H1 (cell line): ENCODE results near the gene GABRD. TPM values are rescaled to one million over a fixed set of nuclear protein-coding genes. Genes with fewer than 3 reads are reported as not detected.
A peak's percentile ranks its signal among the peaks of the same experiment; 100 is the strongest.

Experiments
- CTCF ChIA-PET: fragments of 300-600 bp; sonication (Branson Sonifier 250); formaldehyde crosslinking; loops from one replicate; lab custom pipeline; 2021; ENCODE audit not compliant: partially characterized antibody; lab: Charles Lee
- POLR2A ChIA-PET: fragments of 300-600 bp; sonication (Branson Sonifier 250); formaldehyde crosslinking; loops from one replicate; lab custom pipeline; 2021; ENCODE audit warnings: inconsistent platforms; ENCODE audit not compliant: partially characterized antibody; lab: Charles Lee
- DNase-seq, 2 experiments: peaks; one replicate each; pipeline versions ENCODE4 v3.0.0 to v3.0.0-alpha.2; 2010 to 2022; ENCODE audit warnings: low spot score in 2 of 2, low read depth in 1 of 2, mixed read lengths in 1 of 2
- FAIRE-seq: peaks from 2 replicates; lab custom pipeline; 2011; peaks lifted over from hg19 to GRCh38; lab: Jason Lieb, UNC
- H2AFZ ChIP-seq: 2 replicates; pipeline ENCODE4 v1.8.1; 2012; ENCODE audit warnings: low read length, inconsistent platforms
- H2AK5ac ChIP-seq: 2 replicates; pipeline ENCODE4 v1.6.1; 2013; ENCODE audit warnings: low read depth, low read length
- H2BK120ac ChIP-seq: replicated peaks from 2 replicates; pipeline ENCODE3; 2013; ENCODE audit warnings: low read depth, low read length, inconsistent platforms
- H2BK12ac ChIP-seq: 2 replicates; pipeline ENCODE4 v1.6.1; 2013; ENCODE audit warnings: low read depth, low read length
- H2BK15ac ChIP-seq: 2 replicates; pipeline ENCODE4 v1.6.1; 2013; ENCODE audit warnings: low read length
- H2BK20ac ChIP-seq: 2 replicates; pipeline ENCODE4 v1.6.1; 2013; ENCODE audit warnings: low read length
- H2BK5ac ChIP-seq: 2 replicates; pipeline ENCODE4 v1.6.1; 2013; ENCODE audit warnings: low read depth, low read length
- H3K14ac ChIP-seq: 2 replicates; pipeline ENCODE4 v1.6.1; 2013; ENCODE audit warnings: inconsistent platforms; ENCODE audit not compliant: insufficient read length
- H3K18ac ChIP-seq: 2 replicates; pipeline ENCODE4 v1.6.1; 2013; ENCODE audit warnings: low read length; ENCODE audit errors: extremely low read depth
- H3K23ac ChIP-seq: 2 replicates; pipeline ENCODE4 v1.6.1; 2013; ENCODE audit warnings: inconsistent platforms; ENCODE audit not compliant: insufficient read length
- H3K23me2 ChIP-seq: 2 replicates; pipeline ENCODE4 v1.6.1; 2013; ENCODE audit warnings: low read depth, low read length
- H3K27ac ChIP-seq: 2 replicates; pipeline ENCODE4 v1.6.1; 2011; ENCODE audit warnings: low read depth, low read length, inconsistent platforms
- H3K27me3 ChIP-seq, 4 experiments: replicated peaks in 1 of 4; 1 replicate in 1 of 4; 2 replicates in 3 of 4; pipeline versions ENCODE4 v1.6.1 to v1.8.1; 2011 to 2013; ENCODE audit warnings: low read length in 3 of 4, mild to moderate bottlenecking in 3 of 4, inconsistent platforms in 2 of 4, mixed read lengths in 2 of 4, moderate library complexity in 1 of 4; ENCODE audit not compliant: control insufficient read depth in 3 of 4, insufficient read depth in 3 of 4; ENCODE audit errors: extremely low read depth in 1 of 4
- H3K36me3 ChIP-seq, 4 experiments: 2 replicates each; pipeline versions ENCODE4 v1.6.1 to v1.8.1; 2011 to 2013; ENCODE audit warnings: mild to moderate bottlenecking in 4 of 4, low read length in 3 of 4, moderate library complexity in 2 of 4, control low read depth in 1 of 4, inconsistent platforms in 1 of 4; ENCODE audit not compliant: insufficient read depth in 4 of 4, control insufficient read depth in 2 of 4
- H3K4ac ChIP-seq: replicated peaks from 2 replicates; pipeline ENCODE3; 2013; ENCODE audit warnings: low read length, low read depth, mixed read lengths, inconsistent platforms; ENCODE audit not compliant: insufficient read length
- H3K4me1 ChIP-seq, 4 experiments: replicated peaks in 1 of 4; 1 replicate in 1 of 4; 2 replicates in 3 of 4; pipeline versions ENCODE4 v1.6.1 to v1.8.1; 2011 to 2013; ENCODE audit warnings: low read length in 3 of 4, inconsistent platforms in 2 of 4, mixed read lengths in 1 of 4; ENCODE audit not compliant: insufficient read depth in 4 of 4, control insufficient read depth in 3 of 4
- H3K4me2 ChIP-seq, 2 experiments: 2 replicates each; pipeline versions ENCODE4 v1.6.1 to v1.8.1; 2011 to 2013; ENCODE audit warnings: low read depth in 2 of 2, low read length in 2 of 2, control low read depth in 1 of 2, inconsistent platforms in 1 of 2, mild to moderate bottlenecking in 1 of 2; ENCODE audit not compliant: insufficient read depth in 1 of 2
- H3K4me3 ChIP-seq, 4 experiments: fragments of 200-600, 300-600 bp in 1 of 4; sonication (generic), shearing (Covaris generic), sonication (Bioruptor Twin) in 1 of 4; 2 replicates each; pipeline versions ENCODE4 v1.5.1 to v1.8.1; 2011 to 2016; ENCODE audit warnings: low read length in 4 of 4, low read depth in 3 of 4, control low read depth in 2 of 4, inconsistent platforms in 2 of 4, mild to moderate bottlenecking in 2 of 4, mixed read lengths in 1 of 4, moderate library complexity in 1 of 4; ENCODE audit not compliant: insufficient read depth in 2 of 4; ENCODE audit errors: extremely low read depth in 1 of 4
- H3K56ac ChIP-seq: replicated peaks from 2 replicates; pipeline ENCODE3; 2013; ENCODE audit warnings: low read depth, mild to moderate bottlenecking, mixed read lengths, low read length, inconsistent platforms; ENCODE audit not compliant: insufficient read length
- H3K79me1 ChIP-seq: 2 replicates; pipeline ENCODE4 v1.6.1; 2013; ENCODE audit warnings: low read depth, low read length, control low read depth
- H3K79me2 ChIP-seq, 2 experiments: 2 replicates each; pipeline versions ENCODE4 v1.6.1 to v1.8.1; 2012 to 2013; ENCODE audit warnings: low read length in 2 of 2, mild to moderate bottlenecking in 2 of 2, inconsistent platforms in 1 of 2; ENCODE audit not compliant: insufficient read depth in 2 of 2, control insufficient read depth in 1 of 2
- H3K9ac ChIP-seq, 4 experiments: replicated peaks in 1 of 4; 1 replicate in 1 of 4; 2 replicates in 3 of 4; pipeline versions ENCODE4 v1.6.1 to v1.8.1; 2011 to 2013; ENCODE audit warnings: low read depth in 3 of 4, low read length in 3 of 4, control low read depth in 2 of 4, mild to moderate bottlenecking in 2 of 4, moderate library complexity in 2 of 4, inconsistent platforms in 1 of 4; ENCODE audit errors: extremely low read depth in 1 of 4
- H3K9me3 ChIP-seq, 2 experiments: 2 replicates each; pipeline versions ENCODE4 v1.6.1 to v1.8.1; 2012 to 2013; ENCODE audit warnings: mild to moderate bottlenecking in 2 of 2, moderate library complexity in 2 of 2, control low read depth in 1 of 2, inconsistent platforms in 1 of 2, low read depth in 1 of 2, low read length in 1 of 2, mixed read lengths in 1 of 2; ENCODE audit not compliant: insufficient read depth in 2 of 2
- H4K20me1 ChIP-seq, 2 experiments: replicated peaks in 1 of 2; 2 replicates each; pipeline versions ENCODE3 to v1.8.1; 2011 to 2013; ENCODE audit warnings: inconsistent platforms in 2 of 2, low read length in 2 of 2, mild to moderate bottlenecking in 1 of 2; ENCODE audit not compliant: insufficient read depth in 2 of 2, control insufficient read depth in 1 of 2
- H4K5ac ChIP-seq: 2 replicates; pipeline ENCODE4 v1.6.1; 2013; ENCODE audit warnings: low read length, low read depth, mixed read lengths, inconsistent platforms; ENCODE audit not compliant: insufficient read length
- H4K8ac ChIP-seq: 2 replicates; pipeline ENCODE4 v1.8.0; 2013; ENCODE audit warnings: mild to moderate bottlenecking, moderate library complexity, low read length, inconsistent platforms; ENCODE audit not compliant: insufficient read depth; ENCODE audit errors: extremely low read depth
- H4K91ac ChIP-seq: replicated peaks from 2 replicates; pipeline ENCODE3; 2013; ENCODE audit warnings: low read length, mixed read lengths, inconsistent platforms; ENCODE audit not compliant: insufficient read length
- CBX8 ChIP-seq: fragments of 300-800, 300-1000 bp; sonication (generic); IDR thresholded peaks from 2 replicates; pipeline ENCODE4 v1.7.1; 2016; ENCODE audit warnings: low read depth, low read length, borderline replicate concordance
- POU5F1 ChIP-seq: IDR thresholded peaks from 2 replicates; pipeline ENCODE4 v1.6.1; 2011; ENCODE audit warnings: low read depth, mild to moderate bottlenecking, low read length, moderate library complexity
- RNF2 ChIP-seq: fragments of 200-900, 300-1000 bp; sonication (generic); IDR thresholded peaks from 2 replicates; pipeline ENCODE4 v1.7.1; 2016; ENCODE audit warnings: borderline replicate concordance, low read depth, mild to moderate bottlenecking, antibody characterized with exemption, low read length; ENCODE audit not compliant: poor library complexity, severe bottlenecking; ENCODE audit errors: missing control alignments
- SAP30 ChIP-seq: fragments of 300-600 bp; sonication (generic); IDR thresholded peaks from 2 replicates; pipeline ENCODE4 v1.7.1; 2012; ENCODE audit warnings: low read length, moderate library complexity, mild to moderate bottlenecking, inconsistent platforms; ENCODE audit not compliant: insufficient read depth, insufficient replicate concordance
- TEAD4 ChIP-seq: IDR thresholded peaks from 2 replicates; pipeline ENCODE4 v1.6.1; 2012; ENCODE audit warnings: low read depth, low read length, inconsistent platforms, mixed read lengths
- WGBS, 2 experiments: shearing (Covaris generic) in 1 of 2; methylation state at CpG; one replicate each; pipeline versions ENCODE4 v1.1.6 to v1.1.7; 2013 to 2015; ENCODE audit warnings: low lambda C conversion rate in 2 of 2, mixed read lengths in 2 of 2, inconsistent platforms in 1 of 2, low coverage in 1 of 2, missing lambda C conversion rate in 1 of 2; ENCODE audit not compliant: insufficient replicate concordance in 2 of 2, insufficient coverage in 1 of 2, insufficient read length in 1 of 2; ENCODE audit errors: extremely low coverage in 1 of 2, missing lambda C conversion rate in 1 of 2; 5-methylcytosine and 5-hydroxymethylcytosine counted together
- polyA plus RNA-seq, 7 experiments: library from polyadenylated mRNA; depleted of rRNA in 3 of 7; stranded (reverse) in 5 of 7; unstranded in 2 of 7; fragments of >200 nt in 5 of 7; fragments of 200-250 nt in 2 of 7; gene quantifications; 1 replicate in 5 of 7; 2 replicates in 1 of 7; 4 replicates in 1 of 7; pipeline versions ENCODE4 v1.2.1 to v1.2.3, GENCODE V29; 2011 to 2013; ENCODE audit warnings: missing spikeins in 2 of 7, mixed read lengths in 2 of 7
- total RNA-seq: library from RNA; stranded (reverse); fragmentation: NEBNext Ultra II Directional; extraction: Animal tissue kit (Norgen Biotek cat#: 25700); gene quantifications from 2 replicates; pipeline ENCODE4 v1.2.1, GENCODE V29; 2021
- TF ChIP-seq, protein P1 (sequence below), 3 experiments: IDR thresholded peaks; 1 replicate in 2 of 3; 2 replicates in 1 of 3; pipeline versions ENCODE4 v1.5.1 to v1.6.1; 2011; ENCODE audit warnings: low read length in 3 of 3, mild to moderate bottlenecking in 3 of 3, inconsistent platforms in 2 of 3, low read depth in 1 of 3, moderate library complexity in 1 of 3; ENCODE audit not compliant: insufficient read depth in 1 of 3; ENCODE audit errors: control extremely low read depth in 1 of 3
- TF ChIP-seq, protein P2 (sequence below): IDR thresholded peaks from 2 replicates; pipeline ENCODE4 v1.6.1; 2012; ENCODE audit warnings: inconsistent platforms

The GABRD gene
- total and polyA plus RNA-seq, 2 of the 8 experiments (the other 6 are each of a cell fraction or from before 2014, with no cell fraction given) = 1.8 to 3.0 TPM

DNA sequence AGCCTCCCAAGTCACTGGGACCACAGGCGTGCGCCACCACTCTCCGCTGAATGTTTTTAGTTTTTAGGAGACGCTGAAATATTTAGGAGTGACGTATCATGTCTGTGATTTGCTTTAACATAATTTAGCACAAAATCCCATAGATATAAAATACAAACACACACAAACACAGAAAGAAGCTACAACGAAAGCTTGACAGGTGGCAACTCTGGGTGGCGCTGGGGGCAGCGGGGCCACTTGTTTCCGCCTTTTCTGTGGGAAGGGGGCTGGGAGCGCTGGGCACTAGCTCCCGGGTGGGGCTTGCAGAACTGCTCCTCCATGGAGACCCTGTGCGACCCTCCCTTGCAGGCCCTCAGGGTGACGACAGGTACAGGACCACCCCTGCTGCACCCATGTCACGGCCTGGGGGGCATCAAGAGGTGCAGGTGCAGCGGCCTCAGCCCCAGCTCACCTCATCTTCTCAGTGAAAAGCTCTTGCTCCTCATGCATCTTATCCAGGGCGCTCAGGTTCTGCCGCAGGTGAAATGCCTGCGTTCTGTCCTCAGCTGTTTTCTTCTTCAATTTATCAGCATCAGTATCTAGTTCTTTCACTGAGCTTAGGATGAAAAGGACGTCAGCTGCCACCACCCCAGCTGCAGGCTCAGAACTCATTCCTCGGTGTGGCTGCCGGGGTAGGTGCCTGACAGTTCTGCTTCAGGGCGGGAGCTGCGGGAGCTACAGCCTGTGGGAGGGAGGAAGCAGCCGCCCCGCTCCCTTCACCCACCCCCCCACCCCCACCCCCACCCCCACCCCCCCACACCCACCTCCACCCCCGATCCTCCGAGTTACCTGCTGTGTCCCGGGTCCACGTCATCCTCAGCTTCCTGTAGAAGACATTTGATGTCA, 30.8 kb upstream of the GABRD start:
- no peaks in the 10 kb centered on the region for H3K23me2 ChIP-seq
- TF ChIP-seq RNF2 (no peak), TEAD4 (no peak), CBX8 (no peak), SAP30 (no peak), POU5F1 (no peak)
- TF ChIP-seq, protein P1, sequence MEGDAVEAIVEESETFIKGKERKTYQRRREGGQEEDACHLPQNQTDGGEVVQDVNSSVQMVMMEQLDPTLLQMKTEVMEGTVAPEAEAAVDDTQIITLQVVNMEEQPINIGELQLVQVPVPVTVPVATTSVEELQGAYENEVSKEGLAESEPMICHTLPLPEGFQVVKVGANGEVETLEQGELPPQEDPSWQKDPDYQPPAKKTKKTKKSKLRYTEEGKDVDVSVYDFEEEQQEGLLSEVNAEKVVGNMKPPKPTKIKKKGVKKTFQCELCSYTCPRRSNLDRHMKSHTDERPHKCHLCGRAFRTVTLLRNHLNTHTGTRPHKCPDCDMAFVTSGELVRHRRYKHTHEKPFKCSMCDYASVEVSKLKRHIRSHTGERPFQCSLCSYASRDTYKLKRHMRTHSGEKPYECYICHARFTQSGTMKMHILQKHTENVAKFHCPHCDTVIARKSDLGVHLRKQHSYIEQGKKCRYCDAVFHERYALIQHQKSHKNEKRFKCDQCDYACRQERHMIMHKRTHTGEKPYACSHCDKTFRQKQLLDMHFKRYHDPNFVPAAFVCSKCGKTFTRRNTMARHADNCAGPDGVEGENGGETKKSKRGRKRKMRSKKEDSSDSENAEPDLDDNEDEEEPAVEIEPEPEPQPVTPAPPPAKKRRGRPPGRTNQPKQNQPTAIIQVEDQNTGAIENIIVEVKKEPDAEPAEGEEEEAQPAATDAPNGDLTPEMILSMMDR (IDR thresholded peaks at IDR 0.05; ENCODE audit: control extremely low read depth in 1 of 3, insufficient read depth in 1 of 3, low read depth in 1 of 3, low read length in 3 of 3) = no peak
- TF ChIP-seq, protein P2, sequence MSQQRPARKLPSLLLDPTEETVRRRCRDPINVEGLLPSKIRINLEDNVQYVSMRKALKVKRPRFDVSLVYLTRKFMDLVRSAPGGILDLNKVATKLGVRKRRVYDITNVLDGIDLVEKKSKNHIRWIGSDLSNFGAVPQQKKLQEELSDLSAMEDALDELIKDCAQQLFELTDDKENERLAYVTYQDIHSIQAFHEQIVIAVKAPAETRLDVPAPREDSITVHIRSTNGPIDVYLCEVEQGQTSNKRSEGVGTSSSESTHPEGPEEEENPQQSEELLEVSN = no peak

More for the DNA sequence above, 30.8 kb upstream of the GABRD start:
- no peak overlapping the region for H2BK5ac ChIP-seq
- H3K79me2 ChIP-seq = no peaks in the 10 kb centered on the region
- H3K18ac ChIP-seq = no peak overlapping the region
- no peak for FAIRE-seq
- 90% methylated on average over 24 of the region's 29 CpGs; no CpG with 5 or more reads in 1 of the 2 experiments for WGBS, 2 experiments
- no peak overlapping the region for H2BK15ac ChIP-seq
- no peak overlapping the region for H3K4me3 ChIP-seq
- ChIA-PET POLR2A (no interaction called here), CTCF (interaction anchor here (0.8 to 3.1 kb wide), 7 partner anchors 9 to 65 kb away, joined by 3 to 14 read pairs (median 5); no protein-coding TSS in a partner anchor)
- no peak overlapping the region for H3K4me2 ChIP-seq
- no peak overlapping the region for H2BK20ac ChIP-seq
- no peak overlapping the region for H4K91ac ChIP-seq
- no peak overlapping the region for H2AK5ac ChIP-seq
- H3K4me1 ChIP-seq = peaks cover 0 to 3% (median 0%) of the 10 kb centered on the region in 4 experiments; a peak in 2 of 7 replicates
- no peak overlapping the region for H3K4ac ChIP-seq
- no peak overlapping the region for H3K9ac ChIP-seq
- H3K27ac ChIP-seq = no peak overlapping the region
- no peak overlapping the region for H2AFZ ChIP-seq
- H4K5ac ChIP-seq = no peak overlapping the region
- DNase-seq = no peak
- no peaks in the 10 kb centered on the region for H3K27me3 ChIP-seq
- no peaks in the 10 kb centered on the region for H4K20me1 ChIP-seq
- no peak overlapping the region for H2BK12ac ChIP-seq
- H3K9me3 ChIP-seq = no peaks in the 10 kb centered on the region
- no peaks in the 10 kb centered on the region for H3K79me1 ChIP-seq
- peak overlapping the region; percentile 25; the same call in 1 of the 2 replicates for H4K8ac ChIP-seq
- H3K23ac ChIP-seq = no peak overlapping the region
- no peak overlapping the region for H2BK120ac ChIP-seq
- H3K36me3 ChIP-seq = no peaks in the 10 kb centered on the region
- no peak overlapping the region for H3K56ac ChIP-seq
- no peak overlapping the region for H3K14ac ChIP-seq
